ENCODE results near the gene PAPSS1. TPM values are rescaled to one million over a fixed set of nuclear protein-coding genes. Genes with fewer than 3 reads are reported as not detected.

The PAPSS1 gene
- total RNA-seq, 1 experiment from 2014 or later: 83.6 TPM

GRCh38 chr4:107603430-107603829, 116.6 kb downstream of the PAPSS1 start:
- no peak overlapping the region for H3K23ac ChIP-seq (ENCODE audit: insufficient read length, low read depth, low read length)
- H3K9me3 ChIP-seq (ENCODE audit: control insufficient read depth, low read depth, low read length): no peaks in the 10 kb centered on the region
- no peak overlapping the region for H2BK20ac ChIP-seq (ENCODE audit: low read depth, low read length, poor library complexity, severe bottlenecking)
- H4K20me1 ChIP-seq (ENCODE audit: control insufficient read depth, insufficient read depth, insufficient read length): no peaks in the 10 kb centered on the region
- no peaks in the 10 kb centered on the region for H3K79me1 ChIP-seq (ENCODE audit: insufficient read depth, low read depth, low read length, poor library complexity, severe bottlenecking)
- H3K27me3 Mint-ChIP-seq (ENCODE audit: low read depth): no peaks in the 10 kb centered on the region
- H3K4me2 ChIP-seq (ENCODE audit: insufficient read depth, insufficient read length, low read length): no peak overlapping the region
- H3K4me1 Mint-ChIP-seq: peaks cover 0 to 3% of the 10 kb centered on the region in 2 experiments; a peak in 1 of 4 replicates
- no peak overlapping the region for H3K4ac ChIP-seq (ENCODE audit: low read depth, low read length)
- no peak overlapping the region for H4K8ac ChIP-seq (replicated peaks; ENCODE audit: insufficient read length, low read depth, low read length)
- no peak for DNase-seq
- TF ChIP-seq CTCF (conservative IDR thresholded peaks at IDR 0.05): no peak
- no peaks in the 10 kb centered on the region for H3K36me3 Mint-ChIP-seq (ENCODE audit: insufficient read depth in 1 of 3, low read depth in 3 of 3)
- H3K9ac ChIP-seq (ENCODE audit: extremely low read depth, insufficient read length, low read length): no peak overlapping the region
- no peak overlapping the region for H3K56ac ChIP-seq (ENCODE audit: insufficient read length, low read depth, low read length)
- no peak overlapping the region for H4K91ac ChIP-seq (ENCODE audit: insufficient read length, low read depth, low read length)
- no peaks in the 10 kb centered on the region for H3K23me2 ChIP-seq (ENCODE audit: insufficient read length, low read depth, low read length, poor library complexity, severe bottlenecking)
- H2BK5ac ChIP-seq (ENCODE audit: insufficient read length, low read length): no peak overlapping the region
- H3K79me2 ChIP-seq (ENCODE audit: insufficient read depth, low read length): no peaks in the 10 kb centered on the region
- H2AK5ac ChIP-seq (ENCODE audit: insufficient read length, low read length): no peak overlapping the region
- no peak overlapping the region for H2BK12ac ChIP-seq (ENCODE audit: insufficient read length, low read depth, low read length)
- no peaks in the 10 kb centered on the region for H3K9me3 Mint-ChIP-seq
- H3K4me3 Mint-ChIP-seq: no peak overlapping the region
- H3K27ac ChIP-seq (ENCODE audit: insufficient read length, low read depth, low read length): no peak overlapping the region
- no peak overlapping the region for H3K27ac Mint-ChIP-seq
- no peak overlapping the region for H2AFZ ChIP-seq (ENCODE audit: low read length)
- no peak overlapping the region for H3K18ac ChIP-seq (ENCODE audit: insufficient read length, low read depth, low read length)
- H3K4me1 ChIP-seq (ENCODE audit: insufficient read depth, low read length): no peaks in the 10 kb centered on the region
- no peak overlapping the region for H4K5ac ChIP-seq (ENCODE audit: insufficient read length, low read depth, low read length)
- H2BK120ac ChIP-seq (ENCODE audit: low read depth, low read length, poor library complexity, severe bottlenecking): no peak overlapping the region
- no peak overlapping the region for H3K14ac ChIP-seq (ENCODE audit: insufficient read depth, low read length)
- H2BK15ac ChIP-seq (ENCODE audit: low read depth, low read length): no peak overlapping the region
- no CpG with 5 or more reads among the region's 4 CpGs for WGBS (ENCODE audit: extremely low coverage, insufficient read length, low lambda C conversion rate)
- H3K27me3 ChIP-seq (ENCODE audit: insufficient read depth, low read length): no peaks in the 10 kb centered on the region
- no peak overlapping the region for H3T11ph ChIP-seq (ENCODE audit: low read length)

All from H9 (cell line).